ENCODE measurements around the gene CT47C1.
A peak's percentile ranks its signal among the peaks of the same experiment; 100 is the strongest.

Gene CT47C1

GRCh38 chrX:119121341-119121740 is 48.5 kb downstream of the CT47C1 start:
- peak; percentile 32 for DNase-seq (ENCODE audit: low read depth)
- TF ChIP-seq CTCF (conservative IDR thresholded peaks at IDR 0.05; ENCODE audit: low read length): no peak
- no peak overlapping the region for H3K4me3 ChIP-seq (ENCODE audit: low read length)

All from AG10803 (cell line).